ENCODE data around the gene ZBTB1. TPM values are rescaled to one million over a fixed set of nuclear protein-coding genes. Genes with fewer than 3 reads are reported as not detected.

Gene ZBTB1
- total RNA-seq, 1 experiment from 2014 or later, result 37.8 TPM

GRCh38 chr14:64566651-64567122 is 62.1 kb downstream of the ZBTB1 start:
- H2BK120ac ChIP-seq (ENCODE audit: low read depth, low read length, poor library complexity, severe bottlenecking), result no peak overlapping the region
- no peak overlapping the region for H4K91ac ChIP-seq (ENCODE audit: insufficient read length, low read depth, low read length)
- H3K23ac ChIP-seq (ENCODE audit: insufficient read length, low read depth, low read length), result no peak overlapping the region
- no peak overlapping the region for H2AK5ac ChIP-seq (ENCODE audit: insufficient read length, low read length)
- no peaks in the 10 kb centered on the region for H3K27me3 ChIP-seq (ENCODE audit: insufficient read depth, low read length)
- H3K23me2 ChIP-seq (ENCODE audit: insufficient read length, low read depth, low read length, poor library complexity, severe bottlenecking), result no peaks in the 10 kb centered on the region
- no peak overlapping the region for H2AFZ ChIP-seq (ENCODE audit: low read length)
- H2BK15ac ChIP-seq (ENCODE audit: low read depth, low read length), result no peak overlapping the region
- no peaks in the 10 kb centered on the region for H3K9me3 ChIP-seq (ENCODE audit: control insufficient read depth, low read depth, low read length)
- Mint-ChIP-seq H3K4me3 (no peak overlapping the region), H3K27ac (peak overlapping the region in 2 of 3 experiments; percentile 9 to 63; a peak in 4 of 7 replicates), H3K4me1 (peaks cover 10 to 16% of the 10 kb centered on the region in 2 experiments), H3K9me3 (no peaks in the 10 kb centered on the region), H3K27me3 (ENCODE audit: low read depth) (no peaks in the 10 kb centered on the region), H3K36me3 (ENCODE audit: insufficient read depth in 1 of 3, low read depth in 3 of 3) (no peaks in the 10 kb centered on the region)
- TF ChIP-seq CTCF (conservative IDR thresholded peaks at IDR 0.05), result no peak
- peak overlapping the region; percentile 63 for H3K18ac ChIP-seq (ENCODE audit: insufficient read length, low read depth, low read length)
- no peaks in the 10 kb centered on the region for H3K79me2 ChIP-seq (ENCODE audit: insufficient read depth, low read length)
- no peak overlapping the region for H3K4ac ChIP-seq (ENCODE audit: low read depth, low read length)
- H3K56ac ChIP-seq (ENCODE audit: insufficient read length, low read depth, low read length), result no peak overlapping the region
- H4K8ac ChIP-seq (replicated peaks; ENCODE audit: insufficient read length, low read depth, low read length), result no peak overlapping the region
- H3K27ac ChIP-seq (ENCODE audit: insufficient read length, low read depth, low read length), result no peak overlapping the region
- DNase-seq, result peak; percentile 36
- no peak overlapping the region for H3K9ac ChIP-seq (ENCODE audit: extremely low read depth, insufficient read length, low read length)
- H4K20me1 ChIP-seq (ENCODE audit: control insufficient read depth, insufficient read depth, insufficient read length), result no peaks in the 10 kb centered on the region
- WGBS (ENCODE audit: extremely low coverage, insufficient read length, low lambda C conversion rate), result no CpG with 5 or more reads among the region's 5 CpGs
- no peak overlapping the region for H3T11ph ChIP-seq (ENCODE audit: low read length)
- peak overlapping the region; percentile 14 for H2BK12ac ChIP-seq (ENCODE audit: insufficient read length, low read depth, low read length)
- H2BK20ac ChIP-seq (ENCODE audit: low read depth, low read length, poor library complexity, severe bottlenecking), result no peak overlapping the region
- no peaks in the 10 kb centered on the region for H3K79me1 ChIP-seq (ENCODE audit: insufficient read depth, low read depth, low read length, poor library complexity, severe bottlenecking)
- H3K14ac ChIP-seq (ENCODE audit: insufficient read depth, low read length), result no peak overlapping the region; the same call in 1 of the 2 replicates
- H2BK5ac ChIP-seq (ENCODE audit: insufficient read length, low read length), result no peak overlapping the region
- no peak overlapping the region for H3K4me2 ChIP-seq (ENCODE audit: insufficient read depth, insufficient read length, low read length)
- no peak overlapping the region for H4K5ac ChIP-seq (ENCODE audit: insufficient read length, low read depth, low read length)
- no peaks in the 10 kb centered on the region for H3K4me1 ChIP-seq (ENCODE audit: insufficient read depth, low read length)
